Measurements from ENCODE around the gene DXO. TPM values are rescaled to one million over a fixed set of nuclear protein-coding genes. Genes with fewer than 3 reads are reported as not detected.

DXO gene
- polyA plus RNA-seq, 1 donor from 2014 or later, result 20.0 TPM

DNA sequence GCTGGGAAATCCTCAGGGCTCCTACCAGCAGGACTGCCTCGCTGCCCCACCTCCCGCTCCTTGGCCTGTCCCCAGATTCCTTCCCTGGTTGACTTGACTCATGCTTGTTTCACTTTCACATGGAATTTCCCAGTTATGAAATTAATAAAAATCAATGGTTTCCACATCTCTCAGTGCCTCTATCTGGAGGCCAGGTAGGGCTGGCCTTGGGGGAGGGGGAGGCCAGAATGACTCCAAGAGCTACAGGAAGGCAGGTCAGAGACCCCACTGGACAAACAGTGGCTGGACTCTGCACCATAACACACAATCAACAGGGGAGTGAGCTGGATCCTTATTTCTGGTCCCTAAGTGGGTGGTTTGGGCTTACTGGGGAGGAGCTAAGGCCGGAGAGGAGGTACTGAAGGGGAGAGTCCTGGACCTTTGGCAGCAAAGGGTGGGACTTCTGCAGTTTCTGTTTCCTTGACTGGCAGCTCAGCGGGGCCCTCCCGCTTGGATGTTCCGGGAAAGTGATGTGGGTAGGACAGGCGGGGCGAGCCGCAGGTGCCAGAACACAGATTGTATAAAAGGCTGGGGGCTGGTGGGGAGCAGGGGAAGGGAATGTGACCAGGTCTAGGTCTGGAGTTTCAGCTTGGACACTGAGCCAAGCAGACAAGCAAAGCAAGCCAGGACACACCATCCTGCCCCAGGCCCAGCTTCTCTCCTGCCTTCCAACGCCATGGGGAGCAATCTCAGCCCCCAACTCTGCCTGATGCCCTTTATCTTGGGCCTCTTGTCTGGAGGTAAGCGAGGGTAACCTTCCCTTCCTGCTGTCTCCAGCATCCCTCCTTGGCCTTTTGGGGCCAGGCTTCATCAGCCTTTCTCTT is 26.2 kb downstream of the DXO start, which contains the start of gene CFB:
Gene CFB (plus strand): TSS at position 589 of the 863 bp plus-strand sequence. CDS start 127 bp downstream, at position 716.
- Histone ChIP-seq H4K20me1 (ENCODE audit: insufficient read depth) (no peaks in the 10 kb centered on the region), H3K27ac (ENCODE audit: low read length) (no peak within 1 kb of the TSS), H3K36me3 (ENCODE audit: insufficient read depth, low read length) (no peaks in the 10 kb centered on the region), H3K9me2 (ENCODE audit: insufficient read depth, low read length) (no peaks in the 10 kb centered on the region), H3K4me3 (ENCODE audit: low read length) (no peak within 1 kb of the TSS), H3K9me3 (ENCODE audit: low read length) (no peaks in the 10 kb centered on the region), H3K27me3 (ENCODE audit: insufficient read depth, low read depth, low read length) (no peaks in the 10 kb centered on the region), H3K79me2 (replicated peaks; ENCODE audit: insufficient read depth, low read length) (no peaks in the 10 kb centered on the region), H2AFZ (ENCODE audit: low read depth, low read length) (no peak within 1 kb of the TSS), H3K4me2 (ENCODE audit: low read length) (no peak within 1 kb of the TSS), H3F3A (ENCODE audit: insufficient read depth, low read length, poor library complexity, severe bottlenecking) (no peaks in the 10 kb centered on the region), H3K9ac (ENCODE audit: low read length) (no peak within 1 kb of the TSS)
- TF ChIP-seq, protein P1, sequence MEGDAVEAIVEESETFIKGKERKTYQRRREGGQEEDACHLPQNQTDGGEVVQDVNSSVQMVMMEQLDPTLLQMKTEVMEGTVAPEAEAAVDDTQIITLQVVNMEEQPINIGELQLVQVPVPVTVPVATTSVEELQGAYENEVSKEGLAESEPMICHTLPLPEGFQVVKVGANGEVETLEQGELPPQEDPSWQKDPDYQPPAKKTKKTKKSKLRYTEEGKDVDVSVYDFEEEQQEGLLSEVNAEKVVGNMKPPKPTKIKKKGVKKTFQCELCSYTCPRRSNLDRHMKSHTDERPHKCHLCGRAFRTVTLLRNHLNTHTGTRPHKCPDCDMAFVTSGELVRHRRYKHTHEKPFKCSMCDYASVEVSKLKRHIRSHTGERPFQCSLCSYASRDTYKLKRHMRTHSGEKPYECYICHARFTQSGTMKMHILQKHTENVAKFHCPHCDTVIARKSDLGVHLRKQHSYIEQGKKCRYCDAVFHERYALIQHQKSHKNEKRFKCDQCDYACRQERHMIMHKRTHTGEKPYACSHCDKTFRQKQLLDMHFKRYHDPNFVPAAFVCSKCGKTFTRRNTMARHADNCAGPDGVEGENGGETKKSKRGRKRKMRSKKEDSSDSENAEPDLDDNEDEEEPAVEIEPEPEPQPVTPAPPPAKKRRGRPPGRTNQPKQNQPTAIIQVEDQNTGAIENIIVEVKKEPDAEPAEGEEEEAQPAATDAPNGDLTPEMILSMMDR (IDR thresholded peaks at IDR 0.05; ENCODE audit: poor library complexity, severe bottlenecking), result no peak
- no peak for TF ChIP-seq EZH2 (IDR thresholded peaks at IDR 0.05; ENCODE audit: borderline replicate concordance, insufficient read depth, low read length, poor library complexity, severe bottlenecking)

DNA sequence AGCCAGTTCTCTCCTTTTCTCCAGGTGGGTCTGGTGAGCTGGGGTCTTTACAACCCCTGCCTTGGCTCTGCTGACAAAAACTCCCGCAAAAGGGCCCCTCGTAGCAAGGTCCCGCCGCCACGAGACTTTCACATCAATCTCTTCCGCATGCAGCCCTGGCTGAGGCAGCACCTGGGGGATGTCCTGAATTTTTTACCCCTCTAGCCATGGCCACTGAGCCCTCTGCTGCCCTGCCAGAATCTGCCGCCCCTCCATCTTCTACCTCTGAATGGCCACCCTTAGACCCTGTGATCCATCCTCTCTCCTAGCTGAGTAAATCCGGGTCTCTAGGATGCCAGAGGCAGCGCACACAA is 26.8 kb downstream of the DXO start:
- Histone ChIP-seq H3K27ac (ENCODE audit: low read length) (no peak overlapping the region), H2AFZ (ENCODE audit: low read depth, low read length) (no peak overlapping the region), H3K9ac (ENCODE audit: low read length) (no peak overlapping the region), H3F3A (ENCODE audit: insufficient read depth, low read length, poor library complexity, severe bottlenecking) (no peaks in the 10 kb centered on the region), H3K9me2 (ENCODE audit: insufficient read depth, low read length) (no peaks in the 10 kb centered on the region), H3K36me3 (ENCODE audit: insufficient read depth, low read length) (no peaks in the 10 kb centered on the region), H3K27me3 (ENCODE audit: insufficient read depth, low read depth, low read length) (no peaks in the 10 kb centered on the region), H3K4me3 (ENCODE audit: low read length) (no peak overlapping the region), H4K20me1 (ENCODE audit: insufficient read depth) (no peaks in the 10 kb centered on the region), H3K4me2 (ENCODE audit: low read length) (no peak overlapping the region), H3K9me3 (ENCODE audit: low read length) (no peaks in the 10 kb centered on the region), H3K79me2 (replicated peaks; ENCODE audit: insufficient read depth, low read length) (no peaks in the 10 kb centered on the region)
- TF ChIP-seq, protein P1 (IDR thresholded peaks at IDR 0.05; ENCODE audit: poor library complexity, severe bottlenecking), result no peak
- TF ChIP-seq, protein P2, sequence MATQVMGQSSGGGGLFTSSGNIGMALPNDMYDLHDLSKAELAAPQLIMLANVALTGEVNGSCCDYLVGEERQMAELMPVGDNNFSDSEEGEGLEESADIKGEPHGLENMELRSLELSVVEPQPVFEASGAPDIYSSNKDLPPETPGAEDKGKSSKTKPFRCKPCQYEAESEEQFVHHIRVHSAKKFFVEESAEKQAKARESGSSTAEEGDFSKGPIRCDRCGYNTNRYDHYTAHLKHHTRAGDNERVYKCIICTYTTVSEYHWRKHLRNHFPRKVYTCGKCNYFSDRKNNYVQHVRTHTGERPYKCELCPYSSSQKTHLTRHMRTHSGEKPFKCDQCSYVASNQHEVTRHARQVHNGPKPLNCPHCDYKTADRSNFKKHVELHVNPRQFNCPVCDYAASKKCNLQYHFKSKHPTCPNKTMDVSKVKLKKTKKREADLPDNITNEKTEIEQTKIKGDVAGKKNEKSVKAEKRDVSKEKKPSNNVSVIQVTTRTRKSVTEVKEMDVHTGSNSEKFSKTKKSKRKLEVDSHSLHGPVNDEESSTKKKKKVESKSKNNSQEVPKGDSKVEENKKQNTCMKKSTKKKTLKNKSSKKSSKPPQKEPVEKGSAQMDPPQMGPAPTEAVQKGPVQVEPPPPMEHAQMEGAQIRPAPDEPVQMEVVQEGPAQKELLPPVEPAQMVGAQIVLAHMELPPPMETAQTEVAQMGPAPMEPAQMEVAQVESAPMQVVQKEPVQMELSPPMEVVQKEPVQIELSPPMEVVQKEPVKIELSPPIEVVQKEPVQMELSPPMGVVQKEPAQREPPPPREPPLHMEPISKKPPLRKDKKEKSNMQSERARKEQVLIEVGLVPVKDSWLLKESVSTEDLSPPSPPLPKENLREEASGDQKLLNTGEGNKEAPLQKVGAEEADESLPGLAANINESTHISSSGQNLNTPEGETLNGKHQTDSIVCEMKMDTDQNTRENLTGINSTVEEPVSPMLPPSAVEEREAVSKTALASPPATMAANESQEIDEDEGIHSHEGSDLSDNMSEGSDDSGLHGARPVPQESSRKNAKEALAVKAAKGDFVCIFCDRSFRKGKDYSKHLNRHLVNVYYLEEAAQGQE (IDR thresholded peaks at IDR 0.05; ENCODE audit: borderline replicate concordance), result no peak
- TF ChIP-seq POLR2AphosphoS5 (IDR thresholded peaks at IDR 0.05) (no peak), SMC3 (conservative IDR thresholded peaks at IDR 0.05; ENCODE audit: poor library complexity) (no peak)

All from neural cell (in vitro differentiated cells).